HG02840 (cell line): ENCODE data around the gene TXNDC16.

Experiments
- ATAC-seq: cut with Tn5 transposase; IDR thresholded peaks from one replicate; pipeline ENCODE4 v1.9.1; 2021; ENCODE audit warnings: mild to moderate bottlenecking, moderate library complexity, moderate number of reproducible peaks; ENCODE audit not compliant: unreplicated experiment, low FRiP score

The TXNDC16 gene

DNA sequence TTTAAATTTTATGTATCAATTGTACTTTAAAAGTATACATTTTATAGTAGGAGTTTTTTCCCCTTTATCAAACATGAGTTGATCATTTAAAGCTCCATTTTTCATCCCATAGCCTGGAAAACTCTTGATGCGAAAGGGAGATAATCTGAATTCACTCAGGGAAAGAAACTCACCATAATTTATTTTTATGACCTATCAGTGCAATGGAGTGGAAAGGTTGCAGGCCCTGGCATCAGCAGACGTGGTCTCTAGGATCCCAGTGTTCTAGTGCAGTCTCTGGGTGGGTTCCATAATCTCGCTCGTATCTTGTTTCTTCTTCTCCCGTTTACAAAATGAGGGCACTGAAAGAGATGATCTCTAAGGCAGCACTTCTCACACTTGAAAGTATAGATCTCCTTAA, 153.2 kb downstream of the TXNDC16 start:
- no peak for ATAC-seq

- no peak for ATAC-seq
Observed at GRCh38 chr14:52397844-52398243, 154.5 kb downstream of the TXNDC16 start.

GRCh38 chr14:52395728-52396127, 156.6 kb downstream of the TXNDC16 start:
- no peak for ATAC-seq

DNA sequence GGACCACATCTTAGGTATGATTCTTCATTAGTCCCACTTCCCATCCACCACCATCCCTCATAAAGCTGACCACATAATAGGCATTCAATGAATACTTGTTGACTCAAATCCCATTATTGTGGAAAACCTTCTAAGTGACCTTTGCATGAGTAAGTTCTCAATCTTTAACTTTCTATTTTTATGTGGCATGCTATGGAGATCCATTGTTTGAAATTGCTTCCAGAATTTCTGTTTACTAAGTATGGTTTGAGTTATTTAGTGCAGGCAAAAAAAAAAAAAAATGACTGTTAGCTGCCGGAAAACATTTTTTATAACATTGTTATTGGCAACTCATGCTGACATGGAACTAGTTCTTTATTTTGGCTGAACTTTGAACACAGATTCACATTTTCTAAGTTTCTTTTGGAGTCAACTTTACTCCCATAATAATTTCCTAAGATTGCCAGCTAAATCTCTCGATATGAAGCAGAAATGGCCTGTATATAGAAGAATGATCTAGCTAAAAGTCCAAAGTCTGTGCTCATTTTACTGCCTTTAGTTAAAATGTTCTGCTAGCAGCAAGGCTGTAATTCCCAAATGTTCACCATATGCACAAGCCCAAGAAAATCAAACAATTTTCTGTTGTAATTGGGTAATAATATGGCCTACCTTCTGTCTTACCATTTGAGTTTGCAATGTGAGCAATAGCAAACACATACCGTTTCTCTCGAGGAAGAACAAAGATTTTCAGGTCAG, 160.3 kb downstream of the TXNDC16 start:
- ATAC-seq: no peak
